Adipocyte (in vitro differentiated cells): ENCODE data around the gene TMEM191C.
"Not testable (repeated sequence)": the region's sequence is repeated elsewhere in the genome, so short reads cannot be mapped to it uniquely, and the experiment has no call there.

Experiments
- DNase-seq: peaks from one replicate; pipeline ENCODE4 v3.0.0-alpha.2; 2015; ENCODE audit warnings: low read depth
- H3K27me3 ChIP-seq: replicated peaks from 2 replicates; pipeline ENCODE4 v1.7.0; 2013; ENCODE audit warnings: mild to moderate bottlenecking, low read length, moderate library complexity; ENCODE audit not compliant: control insufficient read depth, insufficient read depth
- H3K36me3 ChIP-seq: 2 replicates; pipeline ENCODE4 v1.7.0; 2013; ENCODE audit warnings: low read length, mild to moderate bottlenecking, moderate library complexity; ENCODE audit not compliant: control insufficient read depth, insufficient read depth, severe bottlenecking
- H3K4me1 ChIP-seq: 2 replicates; pipeline ENCODE4 v1.7.0; 2013; ENCODE audit warnings: mild to moderate bottlenecking, low read length, moderate library complexity; ENCODE audit not compliant: control insufficient read depth, insufficient read depth
- H3K4me3 ChIP-seq: 2 replicates; pipeline ENCODE4 v1.7.0; 2013; ENCODE audit warnings: mild to moderate bottlenecking, low read length, moderate library complexity
- H3K9ac ChIP-seq: 2 replicates; pipeline ENCODE4 v1.7.0; 2013; ENCODE audit warnings: mild to moderate bottlenecking, low read length, moderate library complexity
- H3K9me3 ChIP-seq: 2 replicates; pipeline ENCODE4 v1.7.0; 2013; ENCODE audit warnings: mild to moderate bottlenecking, low read length, moderate library complexity; ENCODE audit not compliant: control insufficient read depth

TMEM191C gene

GRCh38 chr22:21497984-21498383 is 30.8 kb downstream of the TMEM191C start:
- H3K9me3 ChIP-seq, H3K36me3 ChIP-seq, H3K27me3 ChIP-seq, DNase-seq, H3K4me3 ChIP-seq, H3K9ac ChIP-seq, H3K4me1 ChIP-seq: not testable (repeated sequence)

GRCh38 chr22:21498489-21498888 is 31.3 kb downstream of the TMEM191C start:
- H3K36me3 ChIP-seq, H3K27me3 ChIP-seq, H3K9ac ChIP-seq, H3K4me3 ChIP-seq, H3K4me1 ChIP-seq, H3K9me3 ChIP-seq, DNase-seq: not testable (repeated sequence)

- DNase-seq, H3K9me3 ChIP-seq, H3K9ac ChIP-seq, H3K36me3 ChIP-seq, H3K27me3 ChIP-seq, H3K4me3 ChIP-seq, H3K4me1 ChIP-seq: not testable (repeated sequence)
Observed at GRCh38 chr22:21499623-21500506, 32.7 kb downstream of the TMEM191C start.

GRCh38 chr22:21510397-21510796 is 43.2 kb downstream of the TMEM191C start:
- not testable (repeated sequence) for H3K36me3 ChIP-seq, H3K9me3 ChIP-seq, H3K27me3 ChIP-seq, DNase-seq, H3K9ac ChIP-seq, H3K4me1 ChIP-seq, H3K4me3 ChIP-seq

DNA sequence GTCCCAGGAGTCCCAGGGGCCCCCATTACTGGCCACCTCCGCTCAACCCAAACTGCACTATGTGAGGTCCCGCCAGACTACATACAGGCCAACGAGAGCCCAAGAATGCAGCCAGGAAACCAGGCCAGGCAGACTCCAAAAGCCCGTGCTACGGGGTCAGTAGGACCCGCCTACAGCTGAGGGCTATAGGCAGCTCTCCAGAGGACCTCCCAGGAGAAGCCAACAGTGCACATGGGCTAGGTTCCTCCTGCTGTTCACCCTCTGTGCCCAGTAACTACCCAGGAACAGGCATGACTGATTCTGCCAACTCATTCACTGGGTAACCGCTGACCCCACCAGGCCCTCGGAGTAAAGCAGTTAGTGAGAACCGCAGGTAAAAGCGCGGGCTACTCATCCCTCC is 44.8 kb downstream of the TMEM191C start:
- not testable (repeated sequence) for H3K27me3 ChIP-seq, H3K4me1 ChIP-seq, H3K9me3 ChIP-seq, H3K4me3 ChIP-seq, H3K9ac ChIP-seq, H3K36me3 ChIP-seq, DNase-seq

- H3K4me1 ChIP-seq, H3K36me3 ChIP-seq, H3K9me3 ChIP-seq, H3K4me3 ChIP-seq, H3K27me3 ChIP-seq, DNase-seq, H3K9ac ChIP-seq: not testable (repeated sequence)
Observed at GRCh38 chr22:21514117-21514516, 46.9 kb downstream of the TMEM191C start.

GRCh38 chr22:21515234-21515633 is 48.0 kb downstream of the TMEM191C start:
- not testable (repeated sequence) for DNase-seq, H3K4me3 ChIP-seq, H3K27me3 ChIP-seq, H3K36me3 ChIP-seq, H3K9me3 ChIP-seq, H3K4me1 ChIP-seq, H3K9ac ChIP-seq

DNA sequence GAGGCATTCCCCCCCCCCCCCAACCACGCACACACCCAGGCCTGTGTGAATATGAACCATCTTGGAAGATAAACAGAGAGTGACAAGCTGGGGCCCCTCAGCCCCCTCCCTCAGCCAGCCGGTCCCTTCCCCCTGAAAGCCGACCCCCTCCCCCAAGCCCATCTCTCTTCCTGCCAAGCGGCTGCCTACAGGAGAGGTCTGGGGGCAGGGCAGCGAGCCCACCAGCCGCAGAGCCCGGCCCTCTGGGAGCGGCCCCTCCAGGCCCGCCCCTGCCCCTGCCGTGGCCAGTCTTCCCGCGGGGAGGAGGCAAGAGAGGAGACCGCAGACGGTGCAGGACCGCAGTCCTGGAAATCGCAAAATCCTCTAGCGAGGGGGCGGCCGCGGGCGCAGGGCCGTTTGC is 49.3 kb downstream of the TMEM191C start:
- not testable (repeated sequence) for H3K4me1 ChIP-seq, H3K4me3 ChIP-seq, H3K36me3 ChIP-seq, DNase-seq, H3K27me3 ChIP-seq, H3K9ac ChIP-seq, H3K9me3 ChIP-seq

DNA sequence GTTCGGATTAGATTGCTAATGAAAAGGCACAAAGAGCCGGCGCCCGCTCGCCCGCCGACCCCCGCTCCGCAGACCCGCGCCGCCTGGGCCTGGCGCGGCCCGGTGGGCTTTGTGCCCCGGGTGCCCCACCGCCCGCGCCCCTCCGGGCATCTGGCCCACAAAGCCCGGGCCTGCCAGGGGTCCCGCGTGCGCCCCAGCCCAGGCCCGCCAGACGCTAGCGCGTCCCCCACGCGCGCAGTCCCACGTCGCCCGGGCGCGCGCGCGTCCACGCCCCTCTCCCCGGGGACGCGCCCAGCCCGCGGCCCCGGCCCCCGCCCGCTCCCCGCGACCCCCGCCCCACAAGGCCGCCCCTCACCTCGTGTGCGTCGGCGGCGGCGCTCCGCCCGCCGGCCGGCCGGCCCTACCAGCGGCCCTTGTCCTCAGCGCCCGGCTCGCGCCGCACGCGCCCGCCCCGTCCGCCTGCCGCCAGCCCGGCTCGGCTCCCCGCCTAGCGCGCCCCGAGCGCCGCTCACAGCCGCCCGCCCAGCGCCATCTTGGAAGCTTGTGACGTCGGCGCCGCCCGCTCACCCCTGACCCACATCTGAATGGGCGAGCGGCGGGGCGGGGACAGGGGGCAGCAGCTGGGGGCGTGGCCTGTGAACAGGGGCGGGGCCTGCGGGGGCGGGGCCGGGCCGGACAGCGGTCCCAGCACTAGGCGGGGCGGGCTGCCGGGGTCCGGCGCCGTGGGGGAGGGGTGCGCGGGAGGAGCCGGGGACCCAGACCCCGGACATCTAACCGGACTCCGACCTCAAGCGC is 50.0 kb downstream of the TMEM191C start:
- DNase-seq, H3K9me3 ChIP-seq, H3K4me3 ChIP-seq, H3K36me3 ChIP-seq, H3K9ac ChIP-seq, H3K27me3 ChIP-seq, H3K4me1 ChIP-seq: not testable (repeated sequence)
